ENCODE data around the gene SCAF8. TPM values are rescaled to one million over a fixed set of nuclear protein-coding genes. Genes with fewer than 3 reads are reported as not detected.

SCAF8 gene
- total and polyA plus RNA-seq, 7 donors = 9.0 to 46.3 (median 37.1) TPM

- TF ChIP-seq POLR2AphosphoS5 (IDR thresholded peaks at IDR 0.05) = no peak
- TF ChIP-seq CTCF (IDR thresholded peaks at IDR 0.05) = no peak
- no peak for TF ChIP-seq POLR2A (IDR thresholded peaks at IDR 0.05)
- 56 to 78% methylated on average over 4 of the region's 4 CpGs for WGBS, 2 donors
- Histone ChIP-seq H3K9me3 (no peaks in the 10 kb centered on the region), H3K27me3 (no peaks in the 10 kb centered on the region), H3K36me3 (peaks cover 0 to 41% (median 6%) of the 10 kb centered on the region in 4 donors), H3K4me3 (no peak overlapping the region), H3K4me1 (peaks cover 0 to 30% (median 19%) of the 10 kb centered on the region in 4 donors), H3K27ac (no peak overlapping the region)
- no peak for DNase-seq
- intact Hi-C loops (cut with DNase I) = no loop called here
Measured at GRCh38 chr6:154792325-154792724, 59.1 kb downstream of the SCAF8 start.

- no peak for DNase-seq
- Histone ChIP-seq H3K4me3 (no peak overlapping the region), H3K9me3 (no peaks in the 10 kb centered on the region), H3K36me3 (peaks cover 0 to 45% (median 6%) of the 10 kb centered on the region in 4 donors), H3K4me1 (peaks cover 0 to 30% (median 19%) of the 10 kb centered on the region in 4 donors), H3K27ac (no peak overlapping the region), H3K27me3 (no peaks in the 10 kb centered on the region)
- intact Hi-C loops (cut with DNase I) = no loop called here
- TF ChIP-seq EP300 (IDR thresholded peaks at IDR 0.05) (no peak), POLR2A (IDR thresholded peaks at IDR 0.05) (no peak), POLR2AphosphoS5 (IDR thresholded peaks at IDR 0.05) (no peak), CTCF (IDR thresholded peaks at IDR 0.05) (no peak)
- 96 to 98% methylated on average over 3 of the region's 3 CpGs for WGBS, 2 donors
Measured at GRCh38 chr6:154792761-154793160, 59.5 kb downstream of the SCAF8 start.

- no peaks in the 10 kb centered on the region for H3K27me3 ChIP-seq
- H3K27ac ChIP-seq = no peak overlapping the region
- 92 to 95% methylated on average over 3 of the region's 3 CpGs for WGBS, 2 donors
- H3K4me1 ChIP-seq = peaks cover 0 to 15% (median 13%) of the 10 kb centered on the region in 4 donors
- peaks cover 0 to 55% (median 6%) of the 10 kb centered on the region in 4 donors for H3K36me3 ChIP-seq
- H3K9me3 ChIP-seq = no peaks in the 10 kb centered on the region
- intact Hi-C loops (cut with DNase I) = no loop called here
- DNase-seq = no peak
- H3K4me3 ChIP-seq = no peak overlapping the region
- TF ChIP-seq POLR2AphosphoS5 (IDR thresholded peaks at IDR 0.05) = no peak
- no peak for TF ChIP-seq POLR2A (IDR thresholded peaks at IDR 0.05)
- no peak for TF ChIP-seq EP300 (IDR thresholded peaks at IDR 0.05)
- no peak for TF ChIP-seq CTCF (IDR thresholded peaks at IDR 0.05)
Measured at GRCh38 chr6:154796484-154796883, 63.3 kb downstream of the SCAF8 start.

DNA sequence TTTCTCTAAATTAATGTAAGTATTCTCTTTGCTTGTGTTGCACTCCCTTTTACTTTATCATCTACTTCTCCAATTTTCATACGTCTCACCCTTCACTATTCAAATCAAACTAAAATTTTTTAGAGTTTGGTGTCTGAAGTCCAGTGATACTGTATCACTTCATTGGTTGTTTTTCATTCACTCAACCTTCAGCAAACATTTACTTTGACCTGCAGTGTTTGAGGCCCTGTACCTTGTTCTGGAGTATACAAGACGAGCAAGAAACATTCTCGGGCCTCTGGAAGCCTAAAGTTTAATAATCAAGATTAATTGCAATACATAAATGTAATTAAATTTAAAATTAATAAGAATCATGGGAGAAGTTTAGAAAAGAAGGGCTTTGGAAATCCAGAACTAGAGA is 64.6 kb downstream of the SCAF8 start:
- Histone ChIP-seq H3K36me3 (peaks cover 0 to 60% (median 6%) of the 10 kb centered on the region in 4 donors), H3K9me3 (no peaks in the 10 kb centered on the region), H3K27me3 (no peaks in the 10 kb centered on the region), H3K27ac (no peak overlapping the region), H3K4me3 (no peak overlapping the region), H3K4me1 (peaks cover 0 to 2% (median under 1%) of the 10 kb centered on the region in 4 donors)
- intact Hi-C loops (cut with DNase I) = no loop called here
- no peak for DNase-seq
- WGBS, 2 donors = 80 to 90% methylated on average over 3 of the region's 3 CpGs
- TF ChIP-seq CTCF (IDR thresholded peaks at IDR 0.05) = no peak
- no peak for TF ChIP-seq POLR2AphosphoS5 (IDR thresholded peaks at IDR 0.05)
- no peak for TF ChIP-seq EP300 (IDR thresholded peaks at IDR 0.05)
- no peak for TF ChIP-seq POLR2A (IDR thresholded peaks at IDR 0.05)

- H3K9me3 ChIP-seq = no peaks in the 10 kb centered on the region
- intact Hi-C loops (cut with DNase I) = no loop called here
Measured at GRCh38 chr6:154800338-154800737, 67.1 kb downstream of the SCAF8 start.

More at GRCh38 chr6:154800338-154800737, 67.1 kb downstream of the SCAF8 start:
- no peak for DNase-seq
- Histone ChIP-seq H3K27me3 (no peaks in the 10 kb centered on the region), H3K4me1 (no peaks in the 10 kb centered on the region), H3K4me3 (no peak overlapping the region), H3K36me3 (peaks cover 0 to 63% (median 0%) of the 10 kb centered on the region in 4 donors), H3K27ac (no peak overlapping the region)
- TF ChIP-seq POLR2A (IDR thresholded peaks at IDR 0.05) (no peak), EP300 (IDR thresholded peaks at IDR 0.05) (no peak), CTCF (IDR thresholded peaks at IDR 0.05) (no peak), POLR2AphosphoS5 (IDR thresholded peaks at IDR 0.05) (no peak)

Measured in sigmoid colon (tissue), 7 donors.